ACC112 (cell line): ENCODE measurements around the gene SLC6A19.

Experiments used
- H2AFZ ChIP-seq: fragments of 200-600 bp; sonication (generic); one replicate; pipeline ENCODE4 v1.6.0; 2017; ENCODE audit warnings: antibody characterized with exemption, low read length; ENCODE audit not compliant: unreplicated experiment
- H3K27ac ChIP-seq: fragments of 200-600 bp; sonication (generic); 2 replicates; pipeline ENCODE4 v1.5.1; 2014; ENCODE audit warnings: low read depth, mild to moderate bottlenecking, antibody characterized with exemption, low read length, moderate library complexity
- H3K27me3 ChIP-seq: fragments of 200-600 bp; sonication (generic); 2 replicates; pipeline ENCODE4 v1.6.1; 2014; ENCODE audit warnings: mild to moderate bottlenecking, antibody characterized with exemption, low read length, moderate library complexity, mixed read lengths; ENCODE audit not compliant: insufficient read depth
- H3K36me3 ChIP-seq: fragments of 200-600 bp; sonication (generic); 2 replicates; pipeline ENCODE4 v1.6.1; 2016; ENCODE audit warnings: mild to moderate bottlenecking, antibody characterized with exemption, low read length, moderate library complexity, mixed read lengths; ENCODE audit not compliant: insufficient read depth
- H3K4me1 ChIP-seq: fragments of 200-600 bp; sonication (generic); one replicate; pipeline ENCODE4 v1.6.1; 2016; ENCODE audit warnings: low read length, mixed read lengths; ENCODE audit not compliant: insufficient read depth, unreplicated experiment, control insufficient read depth
- H3K4me3 ChIP-seq: fragments of 200-600 bp; sonication (generic); 2 replicates; pipeline ENCODE4 v1.5.1; 2014; ENCODE audit warnings: mild to moderate bottlenecking, low read depth, low read length
- H3K79me2 ChIP-seq: fragments of 200-600 bp; sonication (generic); one replicate; pipeline ENCODE4 v1.6.0; 2016; ENCODE audit warnings: low read length; ENCODE audit not compliant: control insufficient read depth, unreplicated experiment, insufficient read depth

Gene SLC6A19

GRCh38 chr5:1187234-1187949, 14.0 kb upstream of the SLC6A19 start:
- Histone ChIP-seq H3K4me1 (no peaks in the 10 kb centered on the region), H3K36me3 (no peaks in the 10 kb centered on the region), H3K79me2 (no peaks in the 10 kb centered on the region), H3K27me3 (peaks cover 50% of the 10 kb centered on the region), H3K27ac (no peak overlapping the region), H3K4me3 (no peak overlapping the region), H2AFZ (no peak overlapping the region)

DNA sequence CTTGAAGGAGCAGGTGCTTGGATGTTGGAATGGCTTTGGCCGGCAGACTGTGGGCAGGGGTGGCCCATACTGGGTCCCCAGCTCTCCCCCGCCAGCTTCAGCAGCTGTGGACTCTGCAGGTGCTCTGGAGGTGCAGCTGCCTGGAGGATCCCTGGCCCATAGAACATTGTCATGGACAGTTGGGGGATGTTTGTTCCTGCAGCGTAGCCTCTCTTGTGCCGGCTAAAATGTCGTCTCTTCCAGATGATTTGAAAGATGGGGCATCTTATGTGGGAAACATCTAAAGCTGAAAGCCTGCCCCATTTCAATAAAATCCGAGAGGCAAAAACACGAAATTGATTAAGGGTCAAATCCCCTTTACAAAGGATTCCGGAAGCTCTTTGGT, 13.5 kb upstream of the SLC6A19 start:
- Histone ChIP-seq H3K4me3 (no peak overlapping the region), H3K27ac (no peak overlapping the region), H3K4me1 (no peaks in the 10 kb centered on the region), H3K36me3 (no peaks in the 10 kb centered on the region), H3K27me3 (peaks cover 50% of the 10 kb centered on the region), H2AFZ (no peak overlapping the region), H3K79me2 (no peaks in the 10 kb centered on the region)

DNA sequence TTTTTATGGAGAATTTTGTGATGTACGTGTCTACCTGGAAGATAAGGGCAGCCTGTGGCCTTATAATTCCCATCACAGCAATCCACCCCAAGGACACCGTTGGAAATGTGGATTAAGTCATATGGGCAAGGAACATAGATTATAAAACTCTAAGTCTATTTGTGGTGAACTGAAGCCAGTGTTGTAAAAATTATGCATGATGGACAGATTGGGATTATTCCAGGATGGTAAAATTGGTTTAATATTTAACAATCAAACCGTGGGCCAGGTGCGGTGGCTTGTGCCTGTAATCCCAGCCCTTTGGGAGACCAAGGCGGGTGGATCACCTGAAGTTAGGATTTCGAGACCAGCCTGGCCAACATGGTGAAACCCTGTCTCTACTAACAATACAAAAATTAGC, 12.9 kb upstream of the SLC6A19 start:
- no peak overlapping the region for H2AFZ ChIP-seq
- no peak overlapping the region for H3K4me3 ChIP-seq
- H3K36me3 ChIP-seq: no peaks in the 10 kb centered on the region
- H3K79me2 ChIP-seq: no peaks in the 10 kb centered on the region
- H3K27ac ChIP-seq: no peak overlapping the region
- no peaks in the 10 kb centered on the region for H3K4me1 ChIP-seq
- H3K27me3 ChIP-seq: peaks cover 50% of the 10 kb centered on the region

DNA sequence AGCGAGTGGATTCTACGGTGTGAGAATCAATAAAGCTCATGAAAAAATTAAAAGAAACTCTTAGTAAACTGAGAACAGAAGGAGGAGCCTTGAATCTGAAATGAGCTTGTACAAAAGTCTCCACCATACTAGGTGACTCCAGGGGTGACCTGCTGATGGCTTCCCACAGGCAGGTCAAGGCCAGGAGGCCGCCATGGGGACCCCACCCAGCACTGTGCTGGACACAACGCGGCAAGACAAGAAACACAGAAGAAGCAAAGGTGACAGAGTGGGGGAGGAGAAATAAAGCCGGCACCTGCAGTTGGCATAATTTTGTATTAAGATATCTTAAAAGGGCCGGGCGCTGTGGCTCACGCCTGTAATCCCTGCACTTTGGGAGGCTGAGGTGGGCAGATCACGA, 12.1 kb upstream of the SLC6A19 start:
- H3K79me2 ChIP-seq: no peaks in the 10 kb centered on the region
- H3K4me3 ChIP-seq: no peak overlapping the region

DNA sequence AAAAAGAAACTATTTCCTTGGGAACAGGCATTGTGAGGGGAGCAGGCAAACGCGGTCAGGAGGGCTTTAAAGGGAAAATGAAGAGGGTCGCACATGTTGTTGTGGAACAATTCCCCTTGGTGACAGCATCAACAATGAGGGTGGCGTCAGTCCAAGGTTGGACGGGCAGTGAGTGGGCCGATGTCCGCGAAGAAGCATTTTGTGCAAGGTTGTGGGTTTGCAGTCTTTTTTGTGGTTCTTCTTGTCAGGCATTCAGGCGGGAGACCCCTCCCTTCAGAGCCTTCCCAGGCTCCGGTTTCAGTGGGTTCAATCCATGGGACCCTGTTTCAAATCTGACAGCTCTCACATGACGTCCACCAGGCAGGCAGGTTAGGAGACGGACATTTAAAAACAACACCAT, 11.1 kb upstream of the SLC6A19 start:
- no peaks in the 10 kb centered on the region for H3K4me1 ChIP-seq
- no peak overlapping the region for H3K4me3 ChIP-seq
- H3K27me3 ChIP-seq: peaks cover 58% of the 10 kb centered on the region
- H3K36me3 ChIP-seq: no peaks in the 10 kb centered on the region
- H3K79me2 ChIP-seq: no peaks in the 10 kb centered on the region
- no peak overlapping the region for H3K27ac ChIP-seq
- H2AFZ ChIP-seq: no peak overlapping the region

More for the DNA sequence above, 12.1 kb upstream of the SLC6A19 start:
- Histone ChIP-seq H3K27ac (no peak overlapping the region), H3K4me1 (no peaks in the 10 kb centered on the region), H2AFZ (no peak overlapping the region), H3K27me3 (peaks cover 50% of the 10 kb centered on the region), H3K36me3 (no peaks in the 10 kb centered on the region)

- Histone ChIP-seq H3K36me3 (no peaks in the 10 kb centered on the region), H3K4me1 (no peaks in the 10 kb centered on the region), H3K4me3 (no peak overlapping the region), H2AFZ (no peak overlapping the region), H3K27me3 (peaks cover 58% of the 10 kb centered on the region), H3K79me2 (no peaks in the 10 kb centered on the region), H3K27ac (no peak overlapping the region)
Measured at GRCh38 chr5:1190837-1191239, 10.6 kb upstream of the SLC6A19 start.

- H3K4me3 ChIP-seq: no peak overlapping the region
- H3K79me2 ChIP-seq: no peaks in the 10 kb centered on the region
- no peaks in the 10 kb centered on the region for H3K4me1 ChIP-seq
- H3K27ac ChIP-seq: no peak overlapping the region
- H2AFZ ChIP-seq: no peak overlapping the region
- H3K36me3 ChIP-seq: no peaks in the 10 kb centered on the region
- peaks cover 50% of the 10 kb centered on the region for H3K27me3 ChIP-seq
Measured at GRCh38 chr5:1192971-1193590, 8.3 kb upstream of the SLC6A19 start.

- peaks cover 51% of the 10 kb centered on the region for H3K27me3 ChIP-seq
- H3K27ac ChIP-seq: no peak overlapping the region
Measured at GRCh38 chr5:1193591-1193985, 7.8 kb upstream of the SLC6A19 start.

DNA sequence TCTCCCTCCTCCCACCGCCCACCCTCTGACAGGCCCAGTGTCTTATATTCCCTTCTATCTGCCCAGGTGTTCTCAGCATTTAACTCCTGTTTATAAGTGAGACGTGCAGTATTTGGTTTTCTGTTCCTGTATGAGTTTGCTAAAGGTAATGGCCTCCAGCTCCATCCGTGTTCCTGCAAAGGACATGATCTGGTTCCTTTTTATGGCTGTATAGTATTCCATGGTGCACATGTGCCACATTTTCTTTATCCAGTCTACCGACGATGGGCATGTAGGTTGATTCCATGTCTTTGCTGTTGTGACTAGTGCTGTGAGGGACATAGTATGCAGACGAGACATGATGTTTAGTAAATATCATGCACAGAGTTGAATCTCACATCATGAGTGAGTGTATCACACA, 7.0 kb upstream of the SLC6A19 start:
- peaks cover 53% of the 10 kb centered on the region for H3K27me3 ChIP-seq
- no peaks in the 10 kb centered on the region for H3K79me2 ChIP-seq
- no peaks in the 10 kb centered on the region for H3K36me3 ChIP-seq
- no peak overlapping the region for H3K27ac ChIP-seq
- H3K4me1 ChIP-seq: no peaks in the 10 kb centered on the region
- H3K4me3 ChIP-seq: no peak overlapping the region
- H2AFZ ChIP-seq: no peak overlapping the region

More at GRCh38 chr5:1193591-1193985, 7.8 kb upstream of the SLC6A19 start:
- Histone ChIP-seq H2AFZ (no peak overlapping the region), H3K36me3 (no peaks in the 10 kb centered on the region), H3K4me1 (no peaks in the 10 kb centered on the region), H3K4me3 (no peak overlapping the region), H3K79me2 (no peaks in the 10 kb centered on the region)

DNA sequence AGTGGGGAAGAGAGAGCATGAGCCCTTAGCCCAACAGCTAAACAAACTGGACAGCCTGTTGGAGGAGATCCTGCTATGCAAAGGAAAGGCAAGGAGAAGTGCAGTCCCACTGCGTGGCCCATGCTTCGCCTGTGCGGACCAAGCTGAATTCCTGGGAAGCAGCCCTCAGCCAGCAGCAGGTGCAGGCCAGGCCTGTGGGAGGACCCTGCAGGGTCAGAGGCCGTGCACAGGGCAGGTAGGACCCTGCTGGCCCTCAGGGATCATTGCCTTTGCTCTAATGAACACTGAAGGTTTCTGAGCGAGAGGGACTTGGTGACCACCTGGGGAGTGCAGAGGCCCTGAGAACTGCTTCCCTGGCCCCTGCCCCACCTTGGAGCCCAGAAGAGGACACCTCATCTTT, 6.0 kb upstream of the SLC6A19 start:
- no peak overlapping the region for H2AFZ ChIP-seq

GRCh38 chr5:1195916-1196315, 5.5 kb upstream of the SLC6A19 start:
- Histone ChIP-seq H3K27me3 (peaks cover 50% of the 10 kb centered on the region), H3K4me1 (no peaks in the 10 kb centered on the region), H3K36me3 (no peaks in the 10 kb centered on the region), H3K27ac (no peak overlapping the region), H3K4me3 (no peak overlapping the region), H2AFZ (no peak overlapping the region), H3K79me2 (no peaks in the 10 kb centered on the region)

More for the DNA sequence above, 6.0 kb upstream of the SLC6A19 start:
- Histone ChIP-seq H3K4me1 (no peaks in the 10 kb centered on the region), H3K4me3 (no peak overlapping the region), H3K27me3 (peaks cover 53% of the 10 kb centered on the region), H3K27ac (no peak overlapping the region), H3K36me3 (no peaks in the 10 kb centered on the region), H3K79me2 (no peaks in the 10 kb centered on the region)
